ENCODE data around the gene TMEM150B. TPM values are rescaled to one million over a fixed set of nuclear protein-coding genes. Genes with fewer than 3 reads are reported as not detected.

The TMEM150B gene
- total and polyA plus RNA-seq, 4 donors, result 0.81 to 3.3 (median 2.0) TPM

GRCh38 chr19:55309448-55309847, 15.7 kb downstream of the TMEM150B start:
- H3K9ac ChIP-seq (ENCODE audit: low read depth in 1 of 2, low read length in 2 of 2), result no peak overlapping the region
- no peak for TF ChIP-seq RXRA (IDR thresholded peaks at IDR 0.05)
- no peak for TF ChIP-seq GABPA (IDR thresholded peaks at IDR 0.05 in 1 of 2, conservative IDR thresholded peaks at IDR 0.05 in 1 of 2)
- TF ChIP-seq FOXA2 (IDR thresholded peaks at IDR 0.05), result no peak
- no peak for TF ChIP-seq MAX (IDR thresholded peaks at IDR 0.05)
- H3K9me3 ChIP-seq (ENCODE audit: control insufficient read depth in 4 of 4, low read length in 3 of 4), result no peaks in the 10 kb centered on the region
- 90% methylated on average over 5 of the region's 5 CpGs for WGBS
- H3K4me3 ChIP-seq (ENCODE audit: low read depth in 1 of 3, low read length in 3 of 3), result no peak overlapping the region
- H3K4me1 ChIP-seq (ENCODE audit: control insufficient read depth in 4 of 4, insufficient read depth in 4 of 4, low read length in 3 of 4), result no peaks in the 10 kb centered on the region
- no peak overlapping the region for H3K27ac ChIP-seq (ENCODE audit: low read depth in 1 of 2, low read length in 2 of 2)
- H3K36me3 ChIP-seq (ENCODE audit: control insufficient read depth in 4 of 4, insufficient read depth in 3 of 4, low read depth in 1 of 4, low read length in 3 of 4), result no peaks in the 10 kb centered on the region
- H3K27me3 ChIP-seq (ENCODE audit: control insufficient read depth in 4 of 4, insufficient read depth in 4 of 4, low read length in 3 of 4), result peaks cover 0 to 4% (median 0%) of the 10 kb centered on the region in 4 donors
- no peak for DNase-seq (ENCODE audit: low spot score)

- H3K27ac ChIP-seq (ENCODE audit: low read depth in 1 of 2, low read length in 2 of 2), result no peak overlapping the region
- no peak overlapping the region for H3K9ac ChIP-seq (ENCODE audit: low read depth in 1 of 2, low read length in 2 of 2)
- TF ChIP-seq NR2F2 (IDR thresholded peaks at IDR 0.05) (no peak), ZBTB33 (IDR thresholded peaks at IDR 0.05) (no peak), TAF1 (conservative IDR thresholded peaks at IDR 0.05) (no peak)
- no peaks in the 10 kb centered on the region for H3K9me3 ChIP-seq (ENCODE audit: control insufficient read depth in 4 of 4, low read length in 3 of 4)
- H3K36me3 ChIP-seq (ENCODE audit: control insufficient read depth in 4 of 4, insufficient read depth in 3 of 4, low read depth in 1 of 4, low read length in 3 of 4), result no peaks in the 10 kb centered on the region
- H3K4me3 ChIP-seq (ENCODE audit: low read depth in 1 of 3, low read length in 3 of 3), result no peak overlapping the region
- peaks cover 0 to 4% (median 0%) of the 10 kb centered on the region in 4 donors for H3K27me3 ChIP-seq (ENCODE audit: control insufficient read depth in 4 of 4, insufficient read depth in 4 of 4, low read length in 3 of 4)
- no peak for DNase-seq (ENCODE audit: low spot score)
- WGBS, result 92% methylated on average over 11 of the region's 11 CpGs
- H3K4me1 ChIP-seq (ENCODE audit: control insufficient read depth in 4 of 4, insufficient read depth in 4 of 4, low read length in 3 of 4), result no peaks in the 10 kb centered on the region
These were observed 16.9 kb downstream of the TMEM150B start for GRCh38 chr19:55308281-55308680.

GRCh38 chr19:55306712-55307111, 18.4 kb downstream of the TMEM150B start:
- TF ChIP-seq REST (IDR thresholded peaks at IDR 0.05), result no peak
- H3K27me3 ChIP-seq (ENCODE audit: control insufficient read depth in 4 of 4, insufficient read depth in 4 of 4, low read length in 3 of 4), result peaks cover 0 to 4% (median 0%) of the 10 kb centered on the region in 4 donors
- no peaks in the 10 kb centered on the region for H3K9me3 ChIP-seq (ENCODE audit: control insufficient read depth in 4 of 4, low read length in 3 of 4)
- no peak overlapping the region for H3K27ac ChIP-seq (ENCODE audit: low read depth in 1 of 2, low read length in 2 of 2)
- H3K36me3 ChIP-seq (ENCODE audit: control insufficient read depth in 4 of 4, insufficient read depth in 3 of 4, low read depth in 1 of 4, low read length in 3 of 4), result no peaks in the 10 kb centered on the region
- DNase-seq (ENCODE audit: low spot score), result no peak
- H3K9ac ChIP-seq (ENCODE audit: low read depth in 1 of 2, low read length in 2 of 2), result no peak overlapping the region
- H3K4me3 ChIP-seq (ENCODE audit: low read depth in 1 of 3, low read length in 3 of 3), result no peak overlapping the region
- WGBS, result 66% methylated on average over 3 of the region's 3 CpGs
- peaks cover 0 to 3% (median under 1%) of the 10 kb centered on the region in 4 donors for H3K4me1 ChIP-seq (ENCODE audit: control insufficient read depth in 4 of 4, insufficient read depth in 4 of 4, low read length in 3 of 4)
